Neural progenitor cell (in vitro differentiated cells): ENCODE results near the gene C11orf86.

Source experiments
- EZH2 ChIP-seq: fragments of 200-600 bp; sonication (generic); IDR thresholded peaks from 2 replicates; pipeline ENCODE4 v1.6.1; 2017; ENCODE audit warnings: antibody characterized with exemption, mild to moderate bottlenecking, moderate library complexity
- EZH2phosphoT487 ChIP-seq: fragments of 200-600 bp; sonication (generic); IDR thresholded peaks from 2 replicates; pipeline ENCODE4 v1.6.1; 2017; ENCODE audit warnings: antibody characterized with exemption
- TF ChIP-seq, protein P1 (sequence below): fragments of 200-600 bp; sonication (generic); IDR thresholded peaks from 2 replicates; pipeline ENCODE4 v1.5.1; 2017; ENCODE audit warnings: antibody characterized with exemption, mild to moderate bottlenecking

DNA sequence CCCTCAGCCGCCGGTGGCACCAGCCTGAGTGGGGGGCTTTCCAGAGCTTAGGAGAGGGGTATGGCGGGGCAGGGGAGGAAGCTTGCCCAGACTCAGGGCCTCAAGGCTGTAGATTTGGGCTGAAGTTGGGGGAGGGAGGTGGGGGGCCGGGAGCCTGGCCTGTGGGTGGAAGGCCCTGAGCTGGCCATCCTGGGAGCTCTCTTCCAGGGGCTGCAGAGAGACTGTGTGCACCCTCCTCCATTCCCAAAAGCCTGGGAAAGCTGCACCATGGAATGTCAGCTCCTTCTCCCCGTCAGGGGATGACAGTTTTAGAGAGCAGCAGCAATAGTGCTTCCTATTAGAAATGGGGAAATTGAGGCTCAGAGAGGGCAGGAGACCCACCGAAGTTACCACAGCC lies 48.9 kb downstream of the C11orf86 start:
- TF ChIP-seq EZH2 (no peak), EZH2phosphoT487 (peak; percentile 24)
- TF ChIP-seq, protein P1, sequence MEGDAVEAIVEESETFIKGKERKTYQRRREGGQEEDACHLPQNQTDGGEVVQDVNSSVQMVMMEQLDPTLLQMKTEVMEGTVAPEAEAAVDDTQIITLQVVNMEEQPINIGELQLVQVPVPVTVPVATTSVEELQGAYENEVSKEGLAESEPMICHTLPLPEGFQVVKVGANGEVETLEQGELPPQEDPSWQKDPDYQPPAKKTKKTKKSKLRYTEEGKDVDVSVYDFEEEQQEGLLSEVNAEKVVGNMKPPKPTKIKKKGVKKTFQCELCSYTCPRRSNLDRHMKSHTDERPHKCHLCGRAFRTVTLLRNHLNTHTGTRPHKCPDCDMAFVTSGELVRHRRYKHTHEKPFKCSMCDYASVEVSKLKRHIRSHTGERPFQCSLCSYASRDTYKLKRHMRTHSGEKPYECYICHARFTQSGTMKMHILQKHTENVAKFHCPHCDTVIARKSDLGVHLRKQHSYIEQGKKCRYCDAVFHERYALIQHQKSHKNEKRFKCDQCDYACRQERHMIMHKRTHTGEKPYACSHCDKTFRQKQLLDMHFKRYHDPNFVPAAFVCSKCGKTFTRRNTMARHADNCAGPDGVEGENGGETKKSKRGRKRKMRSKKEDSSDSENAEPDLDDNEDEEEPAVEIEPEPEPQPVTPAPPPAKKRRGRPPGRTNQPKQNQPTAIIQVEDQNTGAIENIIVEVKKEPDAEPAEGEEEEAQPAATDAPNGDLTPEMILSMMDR = no peak
